GM21528 (cell line): ENCODE measurements around the gene COL23A1.
"Not testable (repeated sequence)": the region's sequence is repeated elsewhere in the genome, so short reads cannot be mapped to it uniquely, and the experiment has no call there.

Experiments
- ATAC-seq: cut with Tn5 transposase; IDR thresholded peaks from one replicate; pipeline ENCODE4 v1.9.1; 2021; ENCODE audit warnings: mild to moderate bottlenecking, moderate library complexity; ENCODE audit not compliant: unreplicated experiment, low FRiP score

COL23A1 gene

GRCh38 chr5:178486878-178487512 lies 103.2 kb downstream of the COL23A1 start:
- ATAC-seq = not testable (repeated sequence)

- no peak for ATAC-seq
These were observed 104.0 kb downstream of the COL23A1 start for GRCh38 chr5:178486239-178486641.

- ATAC-seq = no peak
These were observed 106.6 kb downstream of the COL23A1 start for GRCh38 chr5:178483620-178484019.

- ATAC-seq = no peak
These were observed 110.9 kb downstream of the COL23A1 start for GRCh38 chr5:178479261-178479660.

- no peak for ATAC-seq
These were observed 111.8 kb downstream of the COL23A1 start for GRCh38 chr5:178478370-178478769.

- no peak for ATAC-seq
These were observed 112.4 kb downstream of the COL23A1 start for GRCh38 chr5:178477802-178478201.

GRCh38 chr5:178476972-178477754 lies 113.0 kb downstream of the COL23A1 start:
- no peak for ATAC-seq

GRCh38 chr5:178476531-178476930 lies 113.7 kb downstream of the COL23A1 start:
- no peak for ATAC-seq

GRCh38 chr5:178475422-178475821 lies 114.8 kb downstream of the COL23A1 start:
- ATAC-seq = no peak

GRCh38 chr5:178474562-178475184 lies 115.5 kb downstream of the COL23A1 start:
- ATAC-seq = no peak

GRCh38 chr5:178473854-178474253 lies 116.3 kb downstream of the COL23A1 start:
- no peak for ATAC-seq

- ATAC-seq = no peak
These were observed 118.1 kb downstream of the COL23A1 start for GRCh38 chr5:178472138-178472537.

- ATAC-seq = no peak
These were observed 118.5 kb downstream of the COL23A1 start for GRCh38 chr5:178471711-178472110.

GRCh38 chr5:178470760-178471025 lies 119.5 kb downstream of the COL23A1 start:
- no peak for ATAC-seq

GRCh38 chr5:178469975-178470759 lies 120.0 kb downstream of the COL23A1 start:
- no peak for ATAC-seq

GRCh38 chr5:178469011-178469974 lies 120.9 kb downstream of the COL23A1 start:
- ATAC-seq = no peak

- no peak for ATAC-seq
These were observed 122.0 kb downstream of the COL23A1 start for GRCh38 chr5:178468196-178468685.

GRCh38 chr5:178467568-178468195 lies 122.5 kb downstream of the COL23A1 start:
- ATAC-seq = no peak

- no peak for ATAC-seq
These were observed 123.0 kb downstream of the COL23A1 start for GRCh38 chr5:178467205-178467567.
